ENCODE measurements around the gene CYP2F1. TPM values are rescaled to one million over a fixed set of nuclear protein-coding genes. Genes with fewer than 3 reads are reported as not detected.
A peak's percentile ranks its signal among the peaks of the same experiment; 100 is the strongest.
"Not testable (repeated sequence)": the region's sequence is repeated elsewhere in the genome, so short reads cannot be mapped to it uniquely, and the experiment has no call there.

Gene CYP2F1
- total RNA-seq, 1 donor: not detected

- peak; percentile 81 for DNase-seq (ENCODE audit: insufficient read length, low spot score, missing footprints)
- H3K9me3 ChIP-seq (ENCODE audit: low read depth, low read length); H3K79me2 ChIP-seq (ENCODE audit: insufficient read depth, low read length); H3K4me3 ChIP-seq (ENCODE audit: insufficient read depth, low read length); H3K36me3 ChIP-seq (ENCODE audit: insufficient read depth, low read length); H3K27me3 ChIP-seq (ENCODE audit: insufficient read depth, low read length); H3K4me1 ChIP-seq (ENCODE audit: insufficient read depth, low read length); H3K27ac ChIP-seq (ENCODE audit: low read depth, low read length); H4K20me1 ChIP-seq (ENCODE audit: insufficient read depth, low read length): not testable (repeated sequence)
- Histone ChIP-seq H3K4me2 (ENCODE audit: insufficient read depth, low read length) (peak overlapping the region; percentile 32), H2AFZ (ENCODE audit: low read length) (peak overlapping the region; percentile 10)
Observed at GRCh38 chr19:41127801-41128300, 13.6 kb downstream of the CYP2F1 start.

GRCh38 chr19:41128692-41129091 lies 14.5 kb downstream of the CYP2F1 start:
- H4K20me1 ChIP-seq (ENCODE audit: insufficient read depth, low read length): no peaks in the 10 kb centered on the region
- no peak overlapping the region for H3K27ac ChIP-seq (ENCODE audit: low read depth, low read length)
- H3K36me3 ChIP-seq (ENCODE audit: insufficient read depth, low read length): no peaks in the 10 kb centered on the region
- no peaks in the 10 kb centered on the region for H3K79me2 ChIP-seq (ENCODE audit: insufficient read depth, low read length)
- no peak for DNase-seq (ENCODE audit: insufficient read length, low spot score, missing footprints)
- TF ChIP-seq CTCF (IDR thresholded peaks at IDR 0.05; ENCODE audit: extremely low read depth, low read depth, low read length): no peak
- no peak overlapping the region for H3K4me2 ChIP-seq (ENCODE audit: insufficient read depth, low read length)
- no peak overlapping the region for H2AFZ ChIP-seq (ENCODE audit: low read length)
- no peak overlapping the region for H3K4me3 ChIP-seq (ENCODE audit: insufficient read depth, low read length)
- H3K4me1 ChIP-seq (ENCODE audit: insufficient read depth, low read length): no peaks in the 10 kb centered on the region
- no peaks in the 10 kb centered on the region for H3K9me3 ChIP-seq (ENCODE audit: low read depth, low read length)
- H3K27me3 ChIP-seq (ENCODE audit: insufficient read depth, low read length): peaks cover 4% of the 10 kb centered on the region

GRCh38 chr19:41131186-41131585 lies 17.0 kb downstream of the CYP2F1 start:
- no peaks in the 10 kb centered on the region for H3K36me3 ChIP-seq (ENCODE audit: insufficient read depth, low read length)
- H3K4me3 ChIP-seq (ENCODE audit: insufficient read depth, low read length): no peak overlapping the region
- no peak overlapping the region for H3K4me2 ChIP-seq (ENCODE audit: insufficient read depth, low read length)
- no peaks in the 10 kb centered on the region for H3K79me2 ChIP-seq (ENCODE audit: insufficient read depth, low read length)
- H3K27me3 ChIP-seq (ENCODE audit: insufficient read depth, low read length): peaks cover 4% of the 10 kb centered on the region
- H2AFZ ChIP-seq (ENCODE audit: low read length): no peak overlapping the region
- no peaks in the 10 kb centered on the region for H4K20me1 ChIP-seq (ENCODE audit: insufficient read depth, low read length)
- H3K27ac ChIP-seq (ENCODE audit: low read depth, low read length): no peak overlapping the region
- no peak for TF ChIP-seq CTCF (IDR thresholded peaks at IDR 0.05; ENCODE audit: extremely low read depth, low read depth, low read length)
- no peaks in the 10 kb centered on the region for H3K9me3 ChIP-seq (ENCODE audit: low read depth, low read length)
- DNase-seq (ENCODE audit: insufficient read length, low spot score, missing footprints): no peak
- H3K4me1 ChIP-seq (ENCODE audit: insufficient read depth, low read length): no peaks in the 10 kb centered on the region

GRCh38 chr19:41133260-41133659 lies 19.0 kb downstream of the CYP2F1 start:
- Histone ChIP-seq H3K4me1 (ENCODE audit: insufficient read depth, low read length) (no peaks in the 10 kb centered on the region), H3K79me2 (ENCODE audit: insufficient read depth, low read length) (no peaks in the 10 kb centered on the region), H3K36me3 (ENCODE audit: insufficient read depth, low read length) (no peaks in the 10 kb centered on the region), H3K27me3 (ENCODE audit: insufficient read depth, low read length) (peaks cover 4% of the 10 kb centered on the region), H4K20me1 (ENCODE audit: insufficient read depth, low read length) (no peaks in the 10 kb centered on the region), H3K4me3 (ENCODE audit: insufficient read depth, low read length) (no peak overlapping the region), H2AFZ (ENCODE audit: low read length) (no peak overlapping the region), H3K27ac (ENCODE audit: low read depth, low read length) (no peak overlapping the region), H3K4me2 (ENCODE audit: insufficient read depth, low read length) (no peak overlapping the region), H3K9me3 (ENCODE audit: low read depth, low read length) (no peaks in the 10 kb centered on the region)
- no peak for DNase-seq (ENCODE audit: insufficient read length, low spot score, missing footprints)
- TF ChIP-seq CTCF (IDR thresholded peaks at IDR 0.05; ENCODE audit: extremely low read depth, low read depth, low read length): no peak

Measured in osteoblast (primary cell).